ENCODE data around the gene RAD51B.
"Not testable (repeated sequence)": the region's sequence is repeated elsewhere in the genome, so short reads cannot be mapped to it uniquely, and the experiment has no call there.

The RAD51B gene

DNA sequence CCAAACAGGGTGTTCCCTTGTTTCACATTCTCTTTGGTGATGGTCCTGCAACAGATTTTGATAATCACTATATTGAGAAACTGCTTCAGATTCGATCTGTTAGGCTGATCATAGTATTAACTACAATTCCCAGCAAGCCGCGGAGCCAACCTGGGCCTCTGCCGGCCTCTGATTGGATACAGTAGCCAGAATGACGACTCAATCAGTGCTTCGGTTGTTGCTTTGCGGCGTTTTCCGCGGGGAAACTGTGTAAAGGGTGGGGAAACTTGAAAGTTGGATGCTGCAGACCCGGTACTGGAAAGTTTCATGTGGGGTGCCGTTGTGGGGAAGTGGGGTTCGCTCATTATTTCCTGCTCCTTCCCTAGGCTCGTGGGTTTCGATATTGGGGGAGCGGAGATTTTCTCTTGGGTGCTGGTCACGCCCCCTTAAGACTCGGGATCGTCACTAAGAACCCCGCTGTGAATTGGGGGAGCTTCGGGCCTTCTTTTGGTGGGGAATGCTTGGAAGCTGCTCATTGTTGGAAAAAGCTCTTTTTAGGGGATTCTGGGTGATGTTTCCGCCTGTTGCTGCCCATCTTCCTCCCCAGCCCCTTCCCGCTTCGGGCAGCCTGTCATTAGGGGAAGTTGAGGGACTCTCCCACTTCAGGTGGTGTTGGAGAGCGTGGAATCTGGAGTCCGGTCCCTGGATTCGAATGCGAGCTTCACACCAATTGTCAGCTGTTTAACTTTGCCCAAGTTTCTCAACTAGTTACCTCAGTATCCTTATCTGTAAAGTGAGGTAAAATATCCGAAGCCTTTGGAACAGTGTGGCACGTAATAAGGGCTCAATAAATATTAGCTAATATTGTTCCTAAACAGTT lies at the start of gene RAD51B:
TSS of gene RAD51B (plus strand) at position 217 of the 859 bp plus-strand sequence.
- DNase-seq (ENCODE audit: low read depth): peak; percentile 78

GRCh38 chr14:67773844-67774377 lies 45.7 kb upstream of the RAD51B start:
- DNase-seq (ENCODE audit: low read depth): no peak

DNA sequence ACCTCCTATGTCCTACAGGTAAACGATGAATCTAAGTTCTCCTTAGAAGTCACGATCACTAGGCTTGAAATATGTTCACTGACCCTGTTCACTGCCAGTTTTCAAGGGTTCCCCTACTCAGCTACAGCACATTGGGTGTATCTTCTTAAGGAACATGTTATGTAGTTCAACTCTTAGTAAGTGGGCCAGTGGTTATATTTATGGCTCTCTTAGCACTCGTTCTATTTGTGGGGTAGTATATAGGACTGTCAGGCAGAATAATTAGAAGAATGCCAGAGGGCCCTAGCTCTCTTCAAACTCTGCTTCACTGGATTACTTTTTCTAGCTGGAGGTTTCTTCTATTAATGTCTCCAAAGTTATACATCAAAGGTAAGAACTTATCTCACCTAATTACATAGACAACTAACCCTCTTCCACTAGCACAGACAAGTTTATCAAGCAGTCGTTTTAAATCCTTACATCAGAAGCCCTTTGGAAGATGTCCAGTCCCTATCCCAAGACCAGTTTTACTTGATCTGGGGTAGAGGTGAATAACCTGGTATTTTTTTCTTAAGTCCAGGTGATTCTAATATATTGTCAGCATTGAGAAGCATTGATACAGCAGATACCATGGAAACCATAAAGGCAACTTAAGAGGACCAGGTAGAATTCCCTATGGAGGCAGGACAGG lies 42.8 kb upstream of the RAD51B start:
- no peak for DNase-seq (ENCODE audit: low read depth)

DNA sequence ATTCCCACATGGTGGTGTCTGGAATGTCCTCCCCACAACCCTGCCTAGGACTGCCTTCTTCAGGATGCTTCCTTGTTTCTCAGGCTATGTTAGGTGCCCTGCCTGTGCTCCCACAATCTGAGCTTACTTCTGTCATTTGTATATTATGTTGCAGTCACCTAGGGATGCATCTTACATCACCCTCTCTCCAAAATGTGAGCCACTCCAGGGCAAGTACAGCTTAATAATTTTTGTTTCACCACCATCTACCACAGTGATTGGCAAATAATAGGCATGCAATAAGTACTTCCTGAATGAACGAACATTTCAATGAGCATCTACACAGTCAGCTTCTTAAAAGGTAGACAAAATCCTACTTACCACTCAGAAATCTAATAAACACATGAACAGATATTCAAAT lies 40.8 kb upstream of the RAD51B start:
- no peak for DNase-seq (ENCODE audit: low read depth)

DNA sequence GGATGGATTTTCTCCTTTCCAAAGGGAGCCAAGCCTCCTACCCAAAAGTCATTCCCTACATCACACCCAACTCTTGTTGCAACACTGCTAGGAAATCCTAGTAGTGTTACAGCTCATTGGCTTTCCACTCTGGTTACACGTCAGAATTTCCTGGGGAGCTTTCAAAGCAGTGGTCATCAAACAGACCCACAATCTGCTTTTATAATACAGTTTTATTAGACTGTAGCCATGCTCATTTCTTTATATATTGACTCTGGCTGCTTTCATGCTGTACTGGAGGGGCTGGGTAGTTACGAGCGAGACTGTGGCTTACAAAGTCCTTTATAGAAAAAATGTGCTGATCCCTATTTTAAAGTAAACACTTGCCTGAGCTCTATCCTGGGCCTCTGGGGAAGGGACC lies 37.5 kb upstream of the RAD51B start:
- DNase-seq (ENCODE audit: low read depth): no peak

- DNase-seq (ENCODE audit: low read depth): no peak
Measured at GRCh38 chr14:67784244-67784823, 35.2 kb upstream of the RAD51B start.

DNA sequence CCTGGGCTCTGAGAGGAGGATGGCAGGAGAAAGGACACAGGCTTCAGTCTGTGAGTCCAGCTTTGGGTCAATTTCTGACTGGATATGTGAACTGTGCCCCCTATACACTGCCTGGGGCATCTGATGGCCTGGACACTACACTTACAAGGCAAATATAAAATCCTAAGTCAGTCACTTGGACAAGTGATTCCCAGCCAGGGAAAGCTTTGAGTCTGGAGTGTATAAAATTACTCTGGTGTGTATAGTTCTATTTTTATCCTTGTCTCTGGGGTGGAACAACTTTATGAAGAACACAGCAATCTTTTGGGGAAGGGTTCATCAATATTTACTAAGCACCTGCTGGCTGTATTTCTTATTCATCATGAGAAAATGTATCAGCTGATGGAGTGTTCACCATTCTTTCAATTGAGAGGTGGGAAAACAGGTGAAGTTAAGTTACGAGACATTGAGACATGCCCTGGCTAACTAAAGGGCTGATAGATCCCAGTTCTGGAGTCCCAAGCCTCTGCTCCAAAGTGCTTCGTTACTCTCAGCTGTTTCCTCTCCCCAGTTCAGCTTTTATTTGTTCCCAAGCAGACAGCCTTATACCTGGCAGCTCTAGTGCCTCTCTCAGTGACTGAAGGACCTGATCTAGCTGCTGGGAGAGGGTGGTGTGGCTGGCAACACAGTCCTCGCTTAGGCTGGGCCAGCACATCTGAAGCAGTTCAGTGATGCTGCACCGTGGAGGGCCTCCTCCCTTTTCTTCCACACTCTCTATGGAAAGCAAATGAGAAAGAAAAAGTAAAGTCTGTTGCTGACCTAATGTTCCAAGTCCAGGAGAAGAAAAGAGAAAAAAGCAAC lies 34.1 kb upstream of the RAD51B start:
- DNase-seq (ENCODE audit: low read depth): no peak

- no peak for DNase-seq (ENCODE audit: low read depth)
Measured at GRCh38 chr14:67787673-67788072, 31.9 kb upstream of the RAD51B start.

DNA sequence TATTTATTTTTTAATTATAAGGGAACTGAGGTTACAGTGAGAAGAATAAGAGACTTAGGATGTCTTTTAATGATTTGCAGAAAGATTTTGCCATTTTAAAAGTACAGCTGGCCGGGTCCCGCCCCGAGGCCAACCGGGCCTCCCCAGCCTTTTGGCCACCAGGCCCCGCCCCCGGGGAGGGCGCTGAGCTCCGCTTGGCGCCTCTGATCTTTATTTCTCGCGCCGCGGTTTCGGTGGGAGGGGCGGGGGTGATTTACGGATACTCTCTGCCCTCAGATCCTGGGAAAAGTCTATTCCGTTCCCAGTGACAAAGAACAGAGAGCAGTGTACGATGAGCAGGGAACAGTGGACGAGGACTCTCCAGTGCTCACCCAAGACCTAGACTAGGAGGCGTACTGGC lies 20.8 kb upstream of the RAD51B start:
- DNase-seq (ENCODE audit: low read depth): no peak

DNA sequence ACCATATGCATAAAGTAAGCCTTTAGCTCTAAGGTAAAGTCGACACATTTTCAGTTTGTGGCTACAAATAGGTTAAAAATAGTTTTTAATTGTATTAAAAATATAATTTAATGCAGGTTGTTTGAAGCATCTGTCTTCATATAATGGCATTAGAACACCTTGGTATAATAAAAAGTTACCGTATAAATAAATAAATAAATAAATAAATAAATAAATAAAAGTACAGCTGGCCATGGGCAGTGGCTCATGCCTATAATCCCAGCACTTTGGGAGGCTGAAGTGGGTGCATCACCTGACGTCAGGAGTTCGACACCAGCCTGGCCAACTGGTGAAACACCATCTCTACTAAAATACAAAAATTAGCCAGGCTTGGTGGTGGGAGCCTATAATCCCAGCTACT lies 18.8 kb upstream of the RAD51B start:
- DNase-seq (ENCODE audit: low read depth): no peak

- no peak for DNase-seq (ENCODE audit: low read depth)
Measured at GRCh38 chr14:67806246-67806645, 13.3 kb upstream of the RAD51B start.

- DNase-seq (ENCODE audit: low read depth): no peak
Measured at GRCh38 chr14:67814821-67815220, 4.8 kb upstream of the RAD51B start.

DNA sequence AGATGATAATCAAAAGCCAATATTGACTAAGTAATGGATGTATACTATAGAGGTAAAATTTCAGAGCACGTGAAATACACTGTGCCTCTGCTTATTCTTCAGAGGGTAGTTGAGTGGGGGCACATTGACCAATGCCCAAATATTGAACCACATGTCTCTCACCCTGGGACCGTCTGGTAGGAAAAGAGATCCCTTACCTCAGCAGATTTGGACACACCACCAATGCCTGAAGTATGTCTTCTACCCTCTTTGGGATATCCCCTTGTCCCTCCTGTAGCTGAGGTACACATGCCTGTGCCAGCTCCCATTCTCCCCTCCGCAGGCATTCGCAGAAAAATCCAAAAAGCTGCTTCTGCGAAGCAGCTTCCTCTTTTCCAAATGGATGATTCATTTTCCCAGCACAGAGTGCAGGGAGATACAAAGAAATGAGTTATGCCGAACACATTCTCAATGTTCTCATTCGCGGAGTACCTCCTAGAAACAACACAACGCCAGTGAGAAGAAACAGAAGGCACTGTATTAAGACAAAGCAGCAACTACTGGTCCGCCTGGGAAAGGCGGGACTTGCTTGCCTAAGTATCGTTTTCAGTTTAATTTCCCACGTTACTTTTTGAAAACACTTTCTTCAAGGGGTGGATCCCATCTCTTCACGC lies 3.9 kb upstream of the RAD51B start:
- DNase-seq (ENCODE audit: low read depth): peak; percentile 81

- peak; percentile 96 for DNase-seq (ENCODE audit: low read depth)
Measured at GRCh38 chr14:67816326-67817002, 3.1 kb upstream of the RAD51B start, which contains the start of gene ZFYVE26. TSS of gene ZFYVE26 (minus strand) at chr14:67816590. CDS start at chr14:67815963, 627 bp downstream.

GRCh38 chr14:67817750-67818438 lies 1.7 kb upstream of the RAD51B start:
- no peak for DNase-seq (ENCODE audit: low read depth)

- DNase-seq (ENCODE audit: low read depth): not testable (repeated sequence)
Measured at GRCh38 chr14:67818476-67818875, 1.1 kb upstream of the RAD51B start.

DNA sequence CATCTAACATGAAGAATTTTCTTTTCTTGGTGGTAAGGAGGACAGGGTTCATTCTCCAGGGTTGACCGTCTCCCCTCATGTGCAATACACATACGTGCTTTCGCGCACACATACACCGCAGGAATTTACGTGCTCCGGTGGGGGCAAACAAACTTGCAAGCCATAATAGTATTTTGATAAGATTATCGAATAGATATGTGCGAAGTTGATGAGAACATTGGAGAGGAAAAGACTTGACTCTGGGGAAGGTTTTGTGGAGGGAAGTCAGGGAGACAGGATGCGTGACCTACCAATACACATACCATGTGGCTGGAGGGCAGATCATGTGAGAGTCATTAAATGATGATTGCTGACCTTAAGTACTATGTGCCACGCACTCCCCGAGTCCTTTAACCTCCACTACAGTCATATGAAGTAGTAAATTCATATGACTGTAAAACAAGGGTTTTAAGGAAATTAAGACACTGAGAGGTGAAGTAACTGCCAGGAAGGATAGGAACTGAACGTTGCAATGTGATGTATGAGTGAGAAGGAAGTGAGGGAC lies 921 bp downstream of the RAD51B start:
- DNase-seq (ENCODE audit: low read depth): peak; percentile 31

DNA sequence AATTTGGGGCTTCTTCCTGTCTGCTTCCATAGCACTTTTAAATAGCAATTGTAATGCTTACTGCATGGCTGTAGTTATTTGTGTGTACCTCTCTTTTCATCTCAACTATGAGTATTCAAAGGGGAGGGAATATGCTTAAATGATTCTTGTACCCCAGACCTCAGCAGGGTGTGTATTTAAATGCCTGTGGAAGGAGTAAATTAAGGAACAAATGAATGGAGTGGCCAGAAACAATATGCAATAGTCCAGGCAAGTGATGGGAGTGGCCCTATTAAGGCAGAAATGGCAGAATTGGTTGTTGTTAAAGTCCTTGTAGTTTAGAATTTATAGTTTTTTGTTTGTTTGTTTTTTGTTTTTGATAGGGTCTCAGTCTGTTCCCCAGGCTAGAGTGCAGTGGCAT lies 1.5 kb downstream of the RAD51B start:
- no peak for DNase-seq (ENCODE audit: low read depth)

DNA sequence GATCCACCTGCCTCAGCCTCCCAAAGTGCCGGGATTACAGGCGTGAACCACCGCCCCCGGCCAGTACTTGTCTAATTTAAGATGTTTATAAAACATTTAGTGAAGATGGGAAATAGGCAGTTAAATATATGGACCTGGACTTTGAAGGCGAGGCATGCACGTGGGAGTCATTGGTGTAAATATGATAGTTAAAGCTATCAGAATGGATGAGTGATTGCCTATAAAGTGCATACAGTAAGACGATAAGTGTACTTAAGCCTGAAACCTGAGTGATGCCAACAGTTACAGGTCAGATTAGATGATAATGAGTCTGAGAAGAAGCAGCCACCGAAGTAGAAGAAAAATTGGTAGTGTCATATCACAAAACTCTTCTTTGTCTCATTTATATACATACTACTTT lies 11.5 kb downstream of the RAD51B start:
- DNase-seq (ENCODE audit: low read depth): no peak

GRCh38 chr14:67833403-67833802 lies 13.8 kb downstream of the RAD51B start:
- DNase-seq (ENCODE audit: low read depth): no peak

All from iris pigment epithelial cell (primary cell).